Activated T-cell treated with anti-CD3 and anti-CD28 coated beads, Interleukin-2, amount 50 U/mL, for 4 hours (primary cell): ENCODE data around the gene PSG6. TPM values are rescaled to one million over a fixed set of nuclear protein-coding genes. Genes with fewer than 3 reads are reported as not detected.
"Not testable (repeated sequence)": the region's sequence is repeated elsewhere in the genome, so short reads cannot be mapped to it uniquely, and the experiment has no call there.

Experiments used
- ATAC-seq, 2 donors: fragments of 200-7000 bp; cut with Tn5 transposase; one replicate each; pipeline ENCODE4 v1.10.0; 2021
- DNase-seq: peaks from one replicate; pipeline ENCODE4 v3.0.0-alpha.2; 2020
- H3K27me3 Mint-ChIP-seq: one replicate; pipeline ENCODE4 v1.8.0; 2021; ENCODE audit warnings: low read depth, mixed read lengths
- H3K36me3 Mint-ChIP-seq: one replicate; pipeline ENCODE4 v1.8.0; 2022; ENCODE audit warnings: mixed read lengths; ENCODE audit not compliant: insufficient read depth
- H3K4me1 Mint-ChIP-seq: one replicate; pipeline ENCODE4 v1.8.0; 2021; ENCODE audit warnings: low read depth, mixed read lengths
- H3K4me3 Mint-ChIP-seq: one replicate; pipeline ENCODE4 v1.8.0; 2021; ENCODE audit warnings: mild to moderate bottlenecking, moderate library complexity, mixed read lengths
- H3K9me3 Mint-ChIP-seq: one replicate; pipeline ENCODE4 v1.8.0; 2021; ENCODE audit warnings: mixed read lengths
- total RNA-seq, 3 donors: library from RNA; stranded (reverse); gene quantifications; one replicate each; pipeline ENCODE4 v1.2.1, GENCODE V29; 2021

The PSG6 gene
- total RNA-seq, 3 donors from 2014 or later, result not detected

GRCh38 chr19:42887876-42888445 lies 29.7 kb downstream of the PSG6 start:
- H3K4me1 Mint-ChIP-seq, DNase-seq, ATAC-seq, H3K9me3 Mint-ChIP-seq, H3K36me3 Mint-ChIP-seq, H3K4me3 Mint-ChIP-seq: not testable (repeated sequence)
- peaks cover 25% of the 10 kb centered on the region for H3K27me3 Mint-ChIP-seq

- not testable (repeated sequence) for H3K9me3 Mint-ChIP-seq, H3K4me3 Mint-ChIP-seq, H3K36me3 Mint-ChIP-seq, ATAC-seq, DNase-seq, H3K4me1 Mint-ChIP-seq
- H3K27me3 Mint-ChIP-seq, result peaks cover 45% of the 10 kb centered on the region
Observed at GRCh38 chr19:42882730-42883129, 35.0 kb downstream of the PSG6 start.

GRCh38 chr19:42882010-42882409 lies 35.7 kb downstream of the PSG6 start:
- H3K4me1 Mint-ChIP-seq, H3K36me3 Mint-ChIP-seq, H3K9me3 Mint-ChIP-seq, DNase-seq, ATAC-seq, H3K4me3 Mint-ChIP-seq: not testable (repeated sequence)
- peaks cover 45% of the 10 kb centered on the region for H3K27me3 Mint-ChIP-seq

GRCh38 chr19:42881279-42881678 lies 36.4 kb downstream of the PSG6 start:
- not testable (repeated sequence) for H3K4me3 Mint-ChIP-seq, ATAC-seq, H3K4me1 Mint-ChIP-seq, H3K36me3 Mint-ChIP-seq, H3K9me3 Mint-ChIP-seq, DNase-seq
- peaks cover 44% of the 10 kb centered on the region for H3K27me3 Mint-ChIP-seq

DNA sequence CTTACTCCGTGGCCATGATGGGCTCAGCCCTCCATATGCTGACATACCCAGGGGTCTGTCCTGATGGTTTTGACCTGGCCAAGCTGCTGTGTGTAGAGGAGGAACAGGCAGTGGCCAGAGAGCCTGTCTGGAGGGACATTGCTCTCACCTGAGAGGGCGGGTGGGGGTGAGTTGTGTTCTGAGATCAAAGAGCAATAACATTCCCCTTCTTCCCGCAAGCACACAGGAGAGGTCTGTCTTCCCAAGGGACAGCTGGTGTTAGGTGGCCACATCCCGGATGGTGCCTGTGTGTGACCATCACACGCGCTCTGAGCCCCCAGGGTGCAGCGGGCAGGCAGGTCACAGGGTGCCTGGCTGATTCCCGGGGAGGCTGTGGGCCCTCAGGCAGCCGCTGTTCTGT lies 37.1 kb downstream of the PSG6 start:
- H3K36me3 Mint-ChIP-seq, ATAC-seq, H3K4me1 Mint-ChIP-seq, H3K9me3 Mint-ChIP-seq, H3K4me3 Mint-ChIP-seq, DNase-seq: not testable (repeated sequence)
- peaks cover 40% of the 10 kb centered on the region for H3K27me3 Mint-ChIP-seq

DNA sequence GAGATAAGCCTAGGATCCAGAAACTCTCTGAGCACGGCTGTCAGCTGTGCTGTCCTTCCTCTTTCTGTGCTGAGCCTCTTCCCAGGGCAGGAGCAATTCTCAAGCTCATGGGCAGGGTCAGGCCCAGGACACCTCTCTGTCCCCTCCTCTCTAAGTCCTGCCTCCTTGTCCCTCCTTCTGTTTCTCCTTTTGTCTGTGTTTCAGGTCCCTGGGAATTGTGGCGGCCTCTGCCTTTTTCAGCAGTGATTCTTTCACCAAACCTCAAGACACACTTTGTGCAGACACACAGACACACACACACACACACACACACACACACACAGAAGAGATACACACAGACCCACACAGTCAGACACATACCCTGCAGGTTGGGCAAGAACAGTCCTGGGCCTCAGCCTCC lies 38.1 kb downstream of the PSG6 start, which contains the start of gene PSG1:
PSG1 (minus strand) TSS at position 101 of the 400 bp plus-strand sequence. CDS start 132 bp downstream, outside the sequence.
- H3K27me3 Mint-ChIP-seq, result peaks cover 31% of the 10 kb centered on the region
- no peak for DNase-seq

GRCh38 chr19:42876596-42876995 lies 41.1 kb downstream of the PSG6 start:
- not testable (repeated sequence) for H3K36me3 Mint-ChIP-seq, H3K4me3 Mint-ChIP-seq, DNase-seq, H3K9me3 Mint-ChIP-seq, ATAC-seq, H3K4me1 Mint-ChIP-seq
- peaks cover 16% of the 10 kb centered on the region for H3K27me3 Mint-ChIP-seq

More for the DNA sequence above, 38.1 kb downstream of the PSG6 start, which contains the start of gene PSG1:
- Mint-ChIP-seq H3K9me3 (no peaks in the 10 kb centered on the region), H3K4me3 (no peak within 1 kb of the TSS), H3K36me3 (no peaks in the 10 kb centered on the region), H3K4me1 (no peaks in the 10 kb centered on the region)
- no peak for ATAC-seq

DNA sequence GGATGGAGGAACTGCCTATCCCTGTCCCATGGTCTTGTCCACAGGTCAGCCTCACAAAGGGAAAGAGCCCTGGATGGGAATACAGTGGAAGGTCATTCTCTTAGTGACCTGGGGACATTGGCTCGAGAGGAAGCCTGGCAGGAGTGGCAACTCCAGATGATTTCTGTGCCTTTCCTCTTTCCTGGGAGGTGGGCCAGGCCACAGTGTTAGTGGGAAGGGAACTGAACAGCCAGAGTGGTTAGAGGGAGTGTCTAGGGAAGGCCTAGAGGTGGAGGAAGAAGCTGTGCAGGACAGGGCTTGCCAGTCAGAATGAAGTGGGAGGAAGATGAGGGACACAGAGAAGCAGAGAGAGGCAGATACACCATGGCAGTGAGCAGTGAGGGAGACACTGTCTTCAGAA lies 41.8 kb downstream of the PSG6 start:
- H3K4me1 Mint-ChIP-seq, DNase-seq, ATAC-seq, H3K4me3 Mint-ChIP-seq, H3K36me3 Mint-ChIP-seq, H3K9me3 Mint-ChIP-seq: not testable (repeated sequence)
- peaks cover 20% of the 10 kb centered on the region for H3K27me3 Mint-ChIP-seq

- not testable (repeated sequence) for ATAC-seq
Observed at GRCh38 chr19:42874901-42875813, 42.5 kb downstream of the PSG6 start.

GRCh38 chr19:42874136-42874535 lies 43.6 kb downstream of the PSG6 start:
- DNase-seq, H3K36me3 Mint-ChIP-seq, H3K9me3 Mint-ChIP-seq, ATAC-seq, H3K4me1 Mint-ChIP-seq, H3K4me3 Mint-ChIP-seq: not testable (repeated sequence)
- H3K27me3 Mint-ChIP-seq, result peaks cover 15% of the 10 kb centered on the region

More at GRCh38 chr19:42874901-42875813, 42.5 kb downstream of the PSG6 start:
- H3K4me1 Mint-ChIP-seq, H3K9me3 Mint-ChIP-seq, H3K36me3 Mint-ChIP-seq, DNase-seq, H3K4me3 Mint-ChIP-seq: not testable (repeated sequence)
- peaks cover 14% of the 10 kb centered on the region for H3K27me3 Mint-ChIP-seq

GRCh38 chr19:42872608-42873007 lies 45.1 kb downstream of the PSG6 start:
- Mint-ChIP-seq H3K36me3 (no peaks in the 10 kb centered on the region), H3K4me3 (no peak overlapping the region), H3K4me1 (no peaks in the 10 kb centered on the region), H3K9me3 (no peaks in the 10 kb centered on the region), H3K27me3 (peaks cover 22% of the 10 kb centered on the region)
- ATAC-seq (no peak), DNase-seq (no peak)

- H3K4me1 Mint-ChIP-seq, result no peaks in the 10 kb centered on the region
- ATAC-seq (no peak), DNase-seq (no peak)
- H3K27me3 Mint-ChIP-seq, result peaks cover 14% of the 10 kb centered on the region
- H3K9me3 Mint-ChIP-seq, result no peaks in the 10 kb centered on the region
- H3K36me3 Mint-ChIP-seq, result no peaks in the 10 kb centered on the region
- H3K4me3 Mint-ChIP-seq, result no peak overlapping the region
Observed at GRCh38 chr19:42857544-42857867, 60.2 kb downstream of the PSG6 start.

GRCh38 chr19:42856866-42857543 lies 60.7 kb downstream of the PSG6 start:
- peaks cover 11% of the 10 kb centered on the region for H3K27me3 Mint-ChIP-seq
- not testable (repeated sequence) for H3K4me1 Mint-ChIP-seq, DNase-seq, H3K36me3 Mint-ChIP-seq, H3K4me3 Mint-ChIP-seq, ATAC-seq, H3K9me3 Mint-ChIP-seq

GRCh38 chr19:42854745-42855144 lies 62.9 kb downstream of the PSG6 start:
- H3K9me3 Mint-ChIP-seq, H3K27me3 Mint-ChIP-seq, H3K4me3 Mint-ChIP-seq, H3K36me3 Mint-ChIP-seq, H3K4me1 Mint-ChIP-seq, ATAC-seq, DNase-seq: not testable (repeated sequence)
